HK-2 (cell line): ENCODE results near the gene KCNQ1.
A peak's percentile ranks its signal among the peaks of the same experiment; 100 is the strongest.

Source experiments
- DNase-seq: peaks from one replicate; pipeline ENCODE4 v3.0.0-alpha.2; 2018; ENCODE audit not compliant: unreplicated experiment

KCNQ1 gene

GRCh38 chr11:2713661-2714462 lies 269.1 kb downstream of the KCNQ1 start:
- DNase-seq, result no peak

GRCh38 chr11:2714463-2714800 lies 269.6 kb downstream of the KCNQ1 start:
- DNase-seq, result no peak

GRCh38 chr11:2714871-2715270 lies 270.1 kb downstream of the KCNQ1 start:
- no peak for DNase-seq

GRCh38 chr11:2715716-2716350 lies 271.0 kb downstream of the KCNQ1 start:
- DNase-seq, result no peak

- DNase-seq, result no peak
These were observed 271.7 kb downstream of the KCNQ1 start for GRCh38 chr11:2716376-2717095.

- DNase-seq, result no peak
These were observed 272.9 kb downstream of the KCNQ1 start for GRCh38 chr11:2717561-2718325.

GRCh38 chr11:2718817-2719438 lies 274.1 kb downstream of the KCNQ1 start:
- no peak for DNase-seq

GRCh38 chr11:2719831-2720590 lies 275.2 kb downstream of the KCNQ1 start:
- DNase-seq, result no peak

GRCh38 chr11:2721210-2721916 lies 276.6 kb downstream of the KCNQ1 start:
- no peak for DNase-seq

- no peak for DNase-seq
These were observed 278.1 kb downstream of the KCNQ1 start for GRCh38 chr11:2722955-2723354.

GRCh38 chr11:2724104-2724503 lies 279.3 kb downstream of the KCNQ1 start:
- DNase-seq, result no peak

- DNase-seq, result no peak
These were observed 280.0 kb downstream of the KCNQ1 start for GRCh38 chr11:2724653-2725367.

GRCh38 chr11:2725368-2726300 lies 280.8 kb downstream of the KCNQ1 start:
- peak; percentile 44 for DNase-seq

- DNase-seq, result no peak
These were observed 282.2 kb downstream of the KCNQ1 start for GRCh38 chr11:2726964-2727363.

- DNase-seq, result no peak
These were observed 283.4 kb downstream of the KCNQ1 start for GRCh38 chr11:2728128-2728662.

- no peak for DNase-seq
These were observed 284.0 kb downstream of the KCNQ1 start for GRCh38 chr11:2728663-2729332.

GRCh38 chr11:2729841-2730240 lies 285.0 kb downstream of the KCNQ1 start:
- no peak for DNase-seq
